PC-9 (cell line): ENCODE results near the gene RBPMS2. TPM values are rescaled to one million over a fixed set of nuclear protein-coding genes. Genes with fewer than 3 reads are reported as not detected.
"Not testable (repeated sequence)": the region's sequence is repeated elsewhere in the genome, so short reads cannot be mapped to it uniquely, and the experiment has no call there.

ENCODE experiments used
- Bru-seq: library from RNA; stranded (reverse); fragments of 400-500 nt; gene quantifications from one replicate; lab custom pipeline; 2021; lab: Mats Ljungman, UMichigan
- BruChase-seq, 2 experiments: library from RNA; stranded (reverse); fragments of 400-500 nt; gene quantifications; one replicate each; lab custom pipeline; 2021; lab: Mats Ljungman, UMichigan
- BruUV-seq: library from RNA; stranded (reverse); fragments of 400-500 nt; replicated peaks from 2 replicates; lab custom pipeline; 2021; lab: Mats Ljungman, UMichigan
- CTCF ChIA-PET: fragments of 300-600 bp; sonication (Branson Sonifier 250); formaldehyde crosslinking; loops from one replicate; lab custom pipeline; 2022; ENCODE audit warnings: antibody characterized with exemption; lab: Charles Lee
- POLR2A ChIA-PET: fragments of 300-600 bp; sonication (Branson Sonifier 250); formaldehyde crosslinking; loops from one replicate; lab custom pipeline; 2022; ENCODE audit warnings: antibody characterized with exemption; ENCODE audit not compliant: unreplicated experiment; lab: Charles Lee
- DNase-seq, 2 experiments: peaks; one replicate each; pipeline versions ENCODE4 v3.0.0 to v3.0.0-alpha.2; 2015 to 2022; ENCODE audit warnings: mixed read lengths in 1 of 2
- H2AFZ ChIP-seq: fragments of 200-600 bp; sonication (generic); 2 replicates; pipeline ENCODE4 v1.8.1; 2017; ENCODE audit warnings: antibody characterized with exemption
- H3F3A ChIP-seq: fragments of 200-600 bp; sonication (generic); 2 replicates; pipeline ENCODE4 v1.8.1; 2017; ENCODE audit warnings: antibody characterized with exemption, mild to moderate bottlenecking, low read depth; ENCODE audit not compliant: insufficient read depth
- H3K27ac ChIP-seq: fragments of 200-600 bp; sonication (generic); 2 replicates; pipeline ENCODE4 v1.6.1; 2016; ENCODE audit warnings: mixed run types
- H3K27me3 ChIP-seq: fragments of 200-600 bp; sonication (generic); 2 replicates; pipeline ENCODE4 v1.6.1; 2016; ENCODE audit warnings: low read depth, mixed run types; ENCODE audit not compliant: insufficient read depth
- H3K36me3 ChIP-seq: fragments of 200-600 bp; sonication (generic); 2 replicates; pipeline ENCODE4 v1.6.1; 2016; ENCODE audit warnings: low read depth, mixed run types
- H3K4me1 ChIP-seq: fragments of 200-600 bp; sonication (generic); replicated peaks from 2 replicates; pipeline ENCODE4 v1.6.1; 2016; ENCODE audit warnings: mixed run types; ENCODE audit not compliant: insufficient read depth
- H3K4me2 ChIP-seq: fragments of 200-600 bp; sonication (generic); 2 replicates; pipeline ENCODE4 v1.6.1; 2017; ENCODE audit warnings: mixed run types
- H3K4me3 ChIP-seq: fragments of 200-600 bp; sonication (generic); 2 replicates; pipeline ENCODE4 v1.6.1; 2016; ENCODE audit warnings: mixed run types
- H3K79me2 ChIP-seq: fragments of 200-600 bp; sonication (generic); 2 replicates; pipeline ENCODE4 v1.6.1; 2017; ENCODE audit warnings: low read depth, mixed run types
- H3K9me2 ChIP-seq: fragments of 200-600 bp; sonication (generic); 2 replicates; pipeline ENCODE4 v1.8.1; 2017; ENCODE audit warnings: mild to moderate bottlenecking; ENCODE audit not compliant: insufficient read depth
- H3K9me3 ChIP-seq: fragments of 200-600 bp; sonication (generic); 2 replicates; pipeline ENCODE4 v1.8.1; 2016; ENCODE audit warnings: low read depth; ENCODE audit not compliant: insufficient read depth
- H4K20me1 ChIP-seq: fragments of 200-600 bp; sonication (generic); 2 replicates; pipeline ENCODE4 v1.8.1; 2017; ENCODE audit not compliant: insufficient read depth
- CTCF ChIP-seq: fragments of 200-600 bp; sonication (generic); conservative IDR thresholded peaks from 2 replicates; pipeline ENCODE4 v1.6.1; 2017; ENCODE audit warnings: mixed run types, antibody characterized with exemption, mild to moderate bottlenecking, moderate library complexity
- EZH2 ChIP-seq: fragments of 200-600 bp; sonication (generic); IDR thresholded peaks from 2 replicates; pipeline ENCODE4 v1.8.0; 2017; ENCODE audit warnings: antibody characterized with exemption, low read depth
- intact Hi-C: fragments of 100-400 bp; cut with micrococcal nuclease; formaldehyde crosslinking; loops from one replicate; pipeline ENCODE4 v1.10.0; 2022; ENCODE audit not compliant: unreplicated experiment
- long read RNA-seq: library from polyadenylated mRNA; stranded (forward); transcript quantifications from one replicate; pipeline ENCODE4 v2.0.0, GENCODE V29; 2022
- total RNA-seq: library from RNA; stranded (reverse); gene quantifications from 2 replicates; pipeline ENCODE4 v1.2.3, GENCODE V29; 2021

RBPMS2 gene
- total RNA-seq (4.1 and 5.3 TPM in 2 replicates), Bru-seq, nascent RNA (percentile 41 among the genes with signal in this experiment), BruChase-seq, experiment 1, labeled RNA remaining after a 2-hour chase (percentile 44 among the genes with signal in this experiment), BruChase-seq, experiment 2, labeled RNA remaining after a 6-hour chase (percentile 43 among the genes with signal in this experiment)
- long read RNA-seq, partial matches to known transcripts, result 1 of 4 reads
- long read RNA-seq, other reads (novel, unspliced or antisense), result 0 of 4 reads

GRCh38 chr15:64775551-64776401, at the start of gene RBPMS2:
TSS of gene RBPMS2 (minus strand) at chr15:64775589. CDS start at chr15:64775319, 270 bp downstream.
- no peaks in the 10 kb centered on the region for H4K20me1 ChIP-seq
- POLR2A ChIA-PET, result no interaction called here
- DNase-seq, result peak in 1 of 2 experiments; percentile 26

GRCh38 chr15:64824929-64825430, 49.6 kb upstream of the RBPMS2 start:
- Histone ChIP-seq H3K27me3 (no peaks in the 10 kb centered on the region), H3K9me2 (no peaks in the 10 kb centered on the region), H3K79me2 (no peaks in the 10 kb centered on the region; the same call in 1 of the 2 replicates), H3K4me2 (peak overlapping the region; percentile 90), H3K4me1 (no peaks in the 10 kb centered on the region; the same call in 1 of the 2 replicates), H3K36me3 (no peaks in the 10 kb centered on the region), H3K9me3 (no peaks in the 10 kb centered on the region), H4K20me1 (no peaks in the 10 kb centered on the region), H2AFZ (peak overlapping the region; percentile 89), H3K27ac (no peak overlapping the region), H3F3A (no peaks in the 10 kb centered on the region), H3K4me3 (peak overlapping the region; percentile 95)
- intact Hi-C loops, result no loop called here
- ChIA-PET CTCF (interaction anchor here (1.1 kb wide), 1 partner anchor 16 kb away, joined by 3 read pairs; no protein-coding TSS in a partner anchor), POLR2A (interaction anchor here (0.6 to 0.7 kb wide), 3 partner anchors 70 to 407 kb away, joined by 3 to 7 read pairs (median 4); no protein-coding TSS in a partner anchor)
- BruUV-seq, result TSS peak; percentile 80
- TF ChIP-seq EZH2 (no peak), CTCF (no peak)
- DNase-seq, result no peak

More at GRCh38 chr15:64775551-64776401, at the start of gene RBPMS2:
- Histone ChIP-seq H2AFZ (peak within 1 kb of the TSS; percentile 69; the same call in 1 of the 2 replicates), H3K9me3 (no peaks in the 10 kb centered on the region), H3K4me2 (peak within 1 kb of the TSS; percentile 73), H3K4me3 (peak within 1 kb of the TSS; percentile 55; the same call in 1 of the 2 replicates), H3K27me3 (peaks cover 5% of the 10 kb centered on the region; the same call in 1 of the 2 replicates), H3K4me1 (no peaks in the 10 kb centered on the region), H3K36me3 (no peaks in the 10 kb centered on the region), H3K9me2 (no peaks in the 10 kb centered on the region), H3K27ac (no peak within 1 kb of the TSS), H3F3A (no peaks in the 10 kb centered on the region), H3K79me2 (no peaks in the 10 kb centered on the region)
- CTCF ChIA-PET, result interaction anchor here (0.6 kb wide), 1 partner anchor 22 kb away, joined by 5 read pairs; no protein-coding TSS in a partner anchor
- intact Hi-C loops, result no loop called here
- TF ChIP-seq CTCF (no peak), EZH2 (no peak)
- no TSS peak for BruUV-seq

GRCh38 chr15:64816452-64816851, 41.1 kb upstream of the RBPMS2 start:
- ChIA-PET POLR2A (interaction anchor here (0.7 kb wide), 1 partner anchor 105 kb away, joined by 3 read pairs; no protein-coding TSS in a partner anchor), CTCF (no interaction called here)
- BruUV-seq, result no TSS peak
- H3K4me3 ChIP-seq, result no peak overlapping the region
- DNase-seq, result no peak
- no peaks in the 10 kb centered on the region for H3K9me2 ChIP-seq
- no peak overlapping the region for H2AFZ ChIP-seq
- no peaks in the 10 kb centered on the region for H3K9me3 ChIP-seq
- H3K4me1 ChIP-seq, result no peaks in the 10 kb centered on the region
- H3K27me3 ChIP-seq, result no peaks in the 10 kb centered on the region
- H3F3A ChIP-seq, result 0 out of 2 replicates have a peak, but pooled peaks cover 3% of the 10 kb centered on the region
- intact Hi-C loops, result no loop called here
- H3K27ac ChIP-seq, result no peak overlapping the region
- H4K20me1 ChIP-seq, result no peaks in the 10 kb centered on the region
- no peaks in the 10 kb centered on the region for H3K79me2 ChIP-seq
- no peak for TF ChIP-seq EZH2
- TF ChIP-seq CTCF, result no peak
- no peak overlapping the region for H3K4me2 ChIP-seq
- no peaks in the 10 kb centered on the region for H3K36me3 ChIP-seq

GRCh38 chr15:64814965-64815364, 39.6 kb upstream of the RBPMS2 start:
- H2AFZ ChIP-seq, H3K27ac ChIP-seq, H3K4me2 ChIP-seq, DNase-seq, H3K9me3 ChIP-seq, H3K4me1 ChIP-seq, H3K79me2 ChIP-seq, H4K20me1 ChIP-seq, intact Hi-C loops, H3K9me2 ChIP-seq, BruUV-seq, H3K4me3 ChIP-seq, H3F3A ChIP-seq, H3K36me3 ChIP-seq, H3K27me3 ChIP-seq, CTCF ChIA-PET: not testable (repeated sequence)
- POLR2A ChIA-PET, result interaction anchor here (0.7 kb wide), 1 partner anchor 41 kb away, joined by 4 read pairs; no protein-coding TSS in a partner anchor
